Measurements from ENCODE around the gene CDH12.

Gene CDH12

DNA sequence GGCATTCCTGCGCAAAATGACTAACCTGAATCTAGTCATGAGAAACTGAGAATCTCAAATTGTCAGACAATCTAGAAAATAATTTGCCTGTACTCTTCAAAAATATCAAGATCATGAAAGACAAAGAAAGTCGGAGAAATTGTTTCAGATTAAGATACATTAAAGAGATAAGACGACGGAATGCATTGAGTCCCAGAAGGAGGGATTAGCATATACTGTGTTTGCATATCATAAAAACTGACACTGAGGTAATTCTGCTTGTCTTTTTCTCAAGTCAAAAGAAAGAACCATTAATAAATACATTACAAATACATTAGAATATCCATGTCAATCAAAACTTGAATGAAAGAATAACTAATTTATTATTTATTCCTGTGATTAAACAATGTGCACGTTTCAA, 88.4 kb downstream of the CDH12 start:
- in situ Hi-C loops (cut with HindIII; ENCODE audit: low pct_ligation_motif_present, low sequenced_read_pairs) = no loop called here
- Histone ChIP-seq H3K27ac (no peak overlapping the region), H3K36me3 (replicated peaks) (no peaks in the 10 kb centered on the region), H3K27me3 (replicated peaks) (no peaks in the 10 kb centered on the region), H3K4me3 (ENCODE audit: low read depth, low read length) (no peak overlapping the region)
- TF ChIP-seq, protein P1, sequence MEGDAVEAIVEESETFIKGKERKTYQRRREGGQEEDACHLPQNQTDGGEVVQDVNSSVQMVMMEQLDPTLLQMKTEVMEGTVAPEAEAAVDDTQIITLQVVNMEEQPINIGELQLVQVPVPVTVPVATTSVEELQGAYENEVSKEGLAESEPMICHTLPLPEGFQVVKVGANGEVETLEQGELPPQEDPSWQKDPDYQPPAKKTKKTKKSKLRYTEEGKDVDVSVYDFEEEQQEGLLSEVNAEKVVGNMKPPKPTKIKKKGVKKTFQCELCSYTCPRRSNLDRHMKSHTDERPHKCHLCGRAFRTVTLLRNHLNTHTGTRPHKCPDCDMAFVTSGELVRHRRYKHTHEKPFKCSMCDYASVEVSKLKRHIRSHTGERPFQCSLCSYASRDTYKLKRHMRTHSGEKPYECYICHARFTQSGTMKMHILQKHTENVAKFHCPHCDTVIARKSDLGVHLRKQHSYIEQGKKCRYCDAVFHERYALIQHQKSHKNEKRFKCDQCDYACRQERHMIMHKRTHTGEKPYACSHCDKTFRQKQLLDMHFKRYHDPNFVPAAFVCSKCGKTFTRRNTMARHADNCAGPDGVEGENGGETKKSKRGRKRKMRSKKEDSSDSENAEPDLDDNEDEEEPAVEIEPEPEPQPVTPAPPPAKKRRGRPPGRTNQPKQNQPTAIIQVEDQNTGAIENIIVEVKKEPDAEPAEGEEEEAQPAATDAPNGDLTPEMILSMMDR (IDR thresholded peaks at IDR 0.05; ENCODE audit: low read depth, low read length, missing control alignments) = no peak
- no peak for DNase-seq

GRCh38 chr5:22757776-22758175, 95.4 kb downstream of the CDH12 start:
- DNase-seq = no peak
- Histone ChIP-seq H3K27me3 (replicated peaks) (no peaks in the 10 kb centered on the region), H3K36me3 (replicated peaks) (no peaks in the 10 kb centered on the region), H3K27ac (no peak overlapping the region), H3K4me3 (ENCODE audit: low read depth, low read length) (no peak overlapping the region)
- TF ChIP-seq, protein P1 (IDR thresholded peaks at IDR 0.05; ENCODE audit: low read depth, low read length, missing control alignments) = no peak
- in situ Hi-C loops (cut with HindIII; ENCODE audit: low pct_ligation_motif_present, low sequenced_read_pairs) = no loop called here

- no peaks in the 10 kb centered on the region for H3K36me3 ChIP-seq (replicated peaks)
- in situ Hi-C loops (cut with HindIII; ENCODE audit: low pct_ligation_motif_present, low sequenced_read_pairs) = no loop called here
- TF ChIP-seq, protein P1 (IDR thresholded peaks at IDR 0.05; ENCODE audit: low read depth, low read length, missing control alignments) = no peak
- DNase-seq = no peak
- H3K27ac ChIP-seq = no peak overlapping the region
- H3K27me3 ChIP-seq (replicated peaks) = no peaks in the 10 kb centered on the region
- no peak overlapping the region for H3K4me3 ChIP-seq (ENCODE audit: low read depth, low read length)
Measured at GRCh38 chr5:22754155-22754554, 99.0 kb downstream of the CDH12 start.

GRCh38 chr5:22751536-22751935, 101.6 kb downstream of the CDH12 start:
- no peaks in the 10 kb centered on the region for H3K36me3 ChIP-seq (replicated peaks)
- in situ Hi-C loops (cut with HindIII; ENCODE audit: low pct_ligation_motif_present, low sequenced_read_pairs) = no loop called here
- no peak for DNase-seq
- H3K4me3 ChIP-seq (ENCODE audit: low read depth, low read length) = no peak overlapping the region
- TF ChIP-seq, protein P1 (IDR thresholded peaks at IDR 0.05; ENCODE audit: low read depth, low read length, missing control alignments) = no peak
- no peak overlapping the region for H3K27ac ChIP-seq
- H3K27me3 ChIP-seq (replicated peaks) = no peaks in the 10 kb centered on the region

- Histone ChIP-seq H3K27ac (no peak overlapping the region), H3K27me3 (replicated peaks) (no peaks in the 10 kb centered on the region), H3K36me3 (replicated peaks) (no peaks in the 10 kb centered on the region), H3K4me3 (ENCODE audit: low read depth, low read length) (no peak overlapping the region)
- no peak for DNase-seq
- TF ChIP-seq, protein P1 (IDR thresholded peaks at IDR 0.05; ENCODE audit: low read depth, low read length, missing control alignments) = no peak
- in situ Hi-C loops (cut with HindIII; ENCODE audit: low pct_ligation_motif_present, low sequenced_read_pairs) = no loop called here
Measured at GRCh38 chr5:22736443-22737003, 116.6 kb downstream of the CDH12 start.

GRCh38 chr5:22734907-22735306, 118.2 kb downstream of the CDH12 start:
- Histone ChIP-seq H3K27me3 (replicated peaks) (no peaks in the 10 kb centered on the region), H3K36me3 (replicated peaks) (no peaks in the 10 kb centered on the region), H3K27ac (no peak overlapping the region), H3K4me3 (ENCODE audit: low read depth, low read length) (no peak overlapping the region)
- in situ Hi-C loops (cut with HindIII; ENCODE audit: low pct_ligation_motif_present, low sequenced_read_pairs) = no loop called here
- no peak for DNase-seq
- TF ChIP-seq, protein P1 (IDR thresholded peaks at IDR 0.05; ENCODE audit: low read depth, low read length, missing control alignments) = no peak

All from brain microvascular endothelial cell (primary cell).